Trophoblast cell (in vitro differentiated cells and primary cell): ENCODE measurements around the gene CXCL1.
A peak's percentile ranks its signal among the peaks of the same experiment; 100 is the strongest.

ENCODE experiments used
- DNase-seq, 2 donors: peaks; one replicate each; pipeline ENCODE4 v3.0.0-alpha.2; 2016
- H2AFZ ChIP-seq: 2 replicates; pipeline ENCODE4 v1.6.1; 2013; ENCODE audit warnings: low read length, moderate library complexity, mild to moderate bottlenecking; ENCODE audit not compliant: insufficient read depth, poor library complexity
- H2AK5ac ChIP-seq: 2 replicates; pipeline ENCODE4 v1.6.1; 2013; ENCODE audit warnings: mild to moderate bottlenecking, low read length
- H2BK120ac ChIP-seq: 2 replicates; pipeline ENCODE4 v1.6.1; 2013; ENCODE audit warnings: low read length, mild to moderate bottlenecking, moderate library complexity; ENCODE audit not compliant: insufficient read depth, poor library complexity
- H2BK12ac ChIP-seq: 2 replicates; pipeline ENCODE4 v1.6.1; 2013; ENCODE audit warnings: mild to moderate bottlenecking, low read length, moderate library complexity
- H2BK5ac ChIP-seq: 2 replicates; pipeline ENCODE4 v1.6.1; 2013; ENCODE audit warnings: low read length, low read depth, moderate library complexity, mild to moderate bottlenecking; ENCODE audit not compliant: poor library complexity
- H3K14ac ChIP-seq: 2 replicates; pipeline ENCODE4 v1.6.1; 2013; ENCODE audit warnings: mild to moderate bottlenecking, low read length
- H3K18ac ChIP-seq: 2 replicates; pipeline ENCODE4 v1.6.1; 2013; ENCODE audit warnings: mild to moderate bottlenecking, low read length
- H3K23ac ChIP-seq: 2 replicates; pipeline ENCODE4 v1.6.1; 2013; ENCODE audit warnings: low read length
- H3K27ac ChIP-seq: 2 replicates; pipeline ENCODE4 v1.5.1; 2013; ENCODE audit warnings: low read depth, mild to moderate bottlenecking, inconsistent platforms, low read length, moderate library complexity
- H3K27me3 ChIP-seq: 2 replicates; pipeline ENCODE4 v1.6.1; 2013; ENCODE audit warnings: inconsistent platforms, mild to moderate bottlenecking, low read length, moderate library complexity; ENCODE audit not compliant: insufficient read depth
- H3K36me3 ChIP-seq, 2 experiments: 1 replicate in 1 of 2; 2 replicates in 1 of 2; pipeline ENCODE4 v1.6.1; 2013; ENCODE audit warnings: low read length in 2 of 2, mild to moderate bottlenecking in 2 of 2, moderate library complexity in 1 of 2; ENCODE audit not compliant: insufficient read depth in 2 of 2, control insufficient read depth in 1 of 2
- H3K4ac ChIP-seq: 2 replicates; pipeline ENCODE4 v1.6.1; 2013; ENCODE audit warnings: low read depth, mild to moderate bottlenecking, low read length, moderate library complexity
- H3K4me1 ChIP-seq, 2 experiments: 1 replicate in 1 of 2; 2 replicates in 1 of 2; pipeline ENCODE4 v1.6.1; 2013; ENCODE audit warnings: low read length in 2 of 2, mild to moderate bottlenecking in 2 of 2, moderate library complexity in 1 of 2; ENCODE audit not compliant: insufficient read depth in 2 of 2, control insufficient read depth in 1 of 2
- H3K4me2 ChIP-seq: 2 replicates; pipeline ENCODE4 v1.6.1; 2013; ENCODE audit warnings: inconsistent platforms, mild to moderate bottlenecking, low read length, moderate library complexity
- H3K4me3 ChIP-seq: 2 replicates; pipeline ENCODE4 v1.5.1; 2013; ENCODE audit warnings: mild to moderate bottlenecking, low read depth, low read length, inconsistent platforms
- H3K79me1 ChIP-seq: one replicate; pipeline ENCODE4 v1.6.1; 2013; ENCODE audit warnings: low read length
- H3K79me2 ChIP-seq: 2 replicates; pipeline ENCODE4 v1.6.1; 2013; ENCODE audit warnings: low read length, mild to moderate bottlenecking; ENCODE audit not compliant: control insufficient read depth, insufficient read depth, poor library complexity
- H3K9ac ChIP-seq: 2 replicates; pipeline ENCODE4 v1.6.1; 2013; ENCODE audit warnings: mild to moderate bottlenecking, low read length
- H3K9me3 ChIP-seq: 2 replicates; pipeline ENCODE4 v1.6.1; 2013; ENCODE audit warnings: low read depth, mild to moderate bottlenecking, control low read depth, inconsistent platforms, low read length; ENCODE audit not compliant: insufficient read depth
- H4K12ac ChIP-seq: 2 replicates; pipeline ENCODE4 v1.6.1; 2013; ENCODE audit warnings: low read depth, mild to moderate bottlenecking, low read length, moderate library complexity
- H4K8ac ChIP-seq: 2 replicates; pipeline ENCODE4 v1.6.1; 2013; ENCODE audit warnings: low read depth, mild to moderate bottlenecking, low read length, moderate library complexity
- H4K91ac ChIP-seq: one replicate; pipeline ENCODE4 v1.6.1; 2013; ENCODE audit warnings: low read depth, mild to moderate bottlenecking, low read length, moderate library complexity
- WGBS: extraction: QIAGEN DNeasy Blood & Tissue Kit; methylation state at CpG from one replicate; pipeline ENCODE4 v1.1.7; 2013; ENCODE audit warnings: missing lambda C conversion rate; ENCODE audit not compliant: insufficient read length, insufficient coverage; ENCODE audit errors: extremely low coverage; 5-methylcytosine and 5-hydroxymethylcytosine counted together

The CXCL1 gene

DNA sequence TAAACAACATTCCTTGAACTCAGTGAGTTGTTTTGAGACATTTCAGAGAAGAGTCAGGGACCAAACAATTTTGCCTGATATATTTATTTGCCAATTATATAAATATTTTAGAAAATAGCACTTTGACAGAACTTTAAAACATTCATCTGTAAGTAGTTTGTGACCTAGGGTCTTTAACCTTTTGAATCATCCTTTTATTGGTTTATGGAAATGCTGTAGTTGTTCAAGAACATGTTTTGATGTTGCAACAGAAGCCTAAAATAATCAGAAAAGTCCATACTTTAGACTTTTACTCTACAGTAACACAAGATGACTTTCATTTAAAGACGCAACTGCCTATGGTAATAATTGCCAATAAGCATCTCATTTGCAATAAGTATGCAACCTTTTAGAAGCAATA, 43.0 kb downstream of the CXCL1 start:
- no peak for DNase-seq
- no peak overlapping the region for H2BK12ac ChIP-seq
- no peak overlapping the region for H3K27ac ChIP-seq
- no peak overlapping the region for H3K23ac ChIP-seq
- no peak overlapping the region for H3K18ac ChIP-seq
- H4K91ac ChIP-seq: no peak overlapping the region
- no peaks in the 10 kb centered on the region for H3K27me3 ChIP-seq
- no peak overlapping the region for H2BK5ac ChIP-seq
- H3K4me3 ChIP-seq: no peak overlapping the region
- WGBS: no CpG with 5 or more reads among the region's 1 CpG
- H2AFZ ChIP-seq: no peak overlapping the region
- H3K36me3 ChIP-seq: no peaks in the 10 kb centered on the region
- no peak overlapping the region for H3K9ac ChIP-seq
- no peaks in the 10 kb centered on the region for H3K4me1 ChIP-seq
- H3K9me3 ChIP-seq: no peaks in the 10 kb centered on the region
- H3K79me1 ChIP-seq: no peaks in the 10 kb centered on the region
- no peaks in the 10 kb centered on the region for H3K79me2 ChIP-seq
- H3K4ac ChIP-seq: no peak overlapping the region
- H2BK120ac ChIP-seq: no peak overlapping the region
- no peak overlapping the region for H3K4me2 ChIP-seq
- no peak overlapping the region for H4K12ac ChIP-seq
- H3K14ac ChIP-seq: no peak overlapping the region
- no peak overlapping the region for H2AK5ac ChIP-seq
- H4K8ac ChIP-seq: no peak overlapping the region

GRCh38 chr4:73914071-73914470, 44.9 kb downstream of the CXCL1 start:
- Histone ChIP-seq H4K8ac (no peak overlapping the region), H4K91ac (no peak overlapping the region), H3K36me3 (no peaks in the 10 kb centered on the region), H3K14ac (no peak overlapping the region), H3K4me1 (peaks cover 2 to 3% of the 10 kb centered on the region in 2 experiments), H3K4me2 (no peak overlapping the region), H2AFZ (no peak overlapping the region), H2BK5ac (no peak overlapping the region), H3K27me3 (no peaks in the 10 kb centered on the region), H3K4me3 (no peak overlapping the region), H3K9ac (no peak overlapping the region), H2AK5ac (no peak overlapping the region), H3K18ac (no peak overlapping the region), H2BK120ac (no peak overlapping the region), H3K4ac (no peak overlapping the region), H3K27ac (no peak overlapping the region), H3K9me3 (no peaks in the 10 kb centered on the region), H3K79me1 (no peaks in the 10 kb centered on the region), H4K12ac (no peak overlapping the region), H3K23ac (no peak overlapping the region), H3K79me2 (no peaks in the 10 kb centered on the region), H2BK12ac (no peak overlapping the region)
- WGBS: no CpG with 5 or more reads among the region's 1 CpG
- no peak for DNase-seq

- H3K4me1 ChIP-seq: peaks cover 2 to 3% of the 10 kb centered on the region in 2 experiments
- H3K36me3 ChIP-seq: no peaks in the 10 kb centered on the region
- no peak overlapping the region for H3K4me3 ChIP-seq
- H3K9me3 ChIP-seq: no peaks in the 10 kb centered on the region
- H4K8ac ChIP-seq: no peak overlapping the region
- no peak overlapping the region for H3K14ac ChIP-seq
- no peak overlapping the region for H2AFZ ChIP-seq
- H3K18ac ChIP-seq: no peak overlapping the region
- H4K91ac ChIP-seq: no peak overlapping the region
- no peak overlapping the region for H3K9ac ChIP-seq
- H2AK5ac ChIP-seq: no peak overlapping the region
- H3K27me3 ChIP-seq: no peaks in the 10 kb centered on the region
- H4K12ac ChIP-seq: no peak overlapping the region
- no peak for DNase-seq
- no peak overlapping the region for H3K4ac ChIP-seq
- H2BK120ac ChIP-seq: no peak overlapping the region
- no peaks in the 10 kb centered on the region for H3K79me1 ChIP-seq
- no peak overlapping the region for H3K27ac ChIP-seq
- no peak overlapping the region for H3K4me2 ChIP-seq
- no peak overlapping the region for H3K23ac ChIP-seq
- H2BK5ac ChIP-seq: no peak overlapping the region
- H3K79me2 ChIP-seq: no peaks in the 10 kb centered on the region
- no CpG with 5 or more reads among the region's 1 CpG for WGBS
- H2BK12ac ChIP-seq: no peak overlapping the region
Observed at GRCh38 chr4:73916172-73916925, 47.2 kb downstream of the CXCL1 start.

DNA sequence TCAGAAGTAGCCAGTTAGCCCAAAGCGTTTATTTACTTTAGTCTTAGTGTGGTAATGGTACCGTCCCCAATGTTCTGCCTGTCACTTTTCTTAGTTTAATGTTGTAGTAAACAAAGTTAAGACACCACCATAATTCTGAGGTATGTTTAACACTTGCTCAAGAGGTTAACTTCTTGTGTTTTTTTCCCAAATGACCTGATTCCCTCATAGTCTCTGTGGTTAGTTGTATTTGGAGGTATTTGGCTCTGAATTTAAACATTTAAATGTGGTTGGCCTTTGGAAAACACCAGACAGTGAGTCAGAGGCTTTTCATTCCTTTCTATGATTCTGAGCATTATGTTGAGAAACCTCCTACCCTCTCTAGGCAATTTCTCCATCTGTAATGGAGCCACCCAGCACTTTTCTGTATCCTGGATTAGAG, 47.9 kb downstream of the CXCL1 start:
- Histone ChIP-seq H4K12ac (no peak overlapping the region), H3K79me1 (no peaks in the 10 kb centered on the region), H2BK12ac (no peak overlapping the region), H3K4ac (no peak overlapping the region), H3K23ac (no peak overlapping the region), H2BK120ac (no peak overlapping the region), H3K4me1 (peaks cover 2 to 3% of the 10 kb centered on the region in 2 experiments), H3K27me3 (no peaks in the 10 kb centered on the region), H4K8ac (no peak overlapping the region), H4K91ac (no peak overlapping the region), H2AK5ac (no peak overlapping the region), H2AFZ (no peak overlapping the region), H3K79me2 (no peaks in the 10 kb centered on the region), H2BK5ac (no peak overlapping the region), H3K9ac (no peak overlapping the region), H3K14ac (no peak overlapping the region), H3K27ac (no peak overlapping the region), H3K9me3 (no peaks in the 10 kb centered on the region), H3K4me2 (no peak overlapping the region), H3K36me3 (no peaks in the 10 kb centered on the region), H3K18ac (no peak overlapping the region), H3K4me3 (no peak overlapping the region)
- WGBS: no CpG with 5 or more reads among the region's 2 CpGs
- DNase-seq: peak; percentile 6 to 35
